Neural cell (in vitro differentiated cells): ENCODE data around the gene FAM193B. TPM values are rescaled to one million over a fixed set of nuclear protein-coding genes. Genes with fewer than 3 reads are reported as not detected.

Source experiments
- H2AFZ ChIP-seq: fragments of 200-600, 300-800 bp; sonication (generic), shearing (Covaris generic); 2 replicates; pipeline ENCODE4 v1.6.0; 2014; ENCODE audit warnings: low read depth, mild to moderate bottlenecking, antibody characterized with exemption, low read length, moderate library complexity
- H3F3A ChIP-seq: fragments of 200-600 bp; shearing (Covaris generic); 2 replicates; pipeline ENCODE4 v1.6.1; 2016; ENCODE audit warnings: mild to moderate bottlenecking, moderate library complexity, mixed read lengths, antibody characterized with exemption, low read length; ENCODE audit not compliant: insufficient read depth, poor library complexity, severe bottlenecking
- H3K27ac ChIP-seq: fragments of 200-600, 300-800 bp; sonication (generic), shearing (Covaris generic); 2 replicates; pipeline ENCODE4 v1.5.1; 2014; ENCODE audit warnings: mild to moderate bottlenecking, low read length, moderate library complexity
- H3K27me3 ChIP-seq: fragments of 300-800, 200-600 bp; sonication (generic), shearing (Covaris generic); 2 replicates; pipeline ENCODE4 v1.6.0; 2014; ENCODE audit warnings: mild to moderate bottlenecking, low read depth, low read length, moderate library complexity; ENCODE audit not compliant: insufficient read depth
- H3K36me3 ChIP-seq: fragments of 300-800, 200-600 bp; sonication (generic), shearing (Covaris generic); 2 replicates; pipeline ENCODE4 v1.5.1; 2014; ENCODE audit warnings: mild to moderate bottlenecking, antibody characterized with exemption, low read length, moderate library complexity; ENCODE audit not compliant: insufficient read depth
- H3K4me2 ChIP-seq: fragments of 300-800, 200-600 bp; sonication (generic), shearing (Covaris generic); 2 replicates; pipeline ENCODE4 v1.6.0; 2014; ENCODE audit warnings: mild to moderate bottlenecking, low read length
- H3K4me3 ChIP-seq: fragments of 300-800, 200-600 bp; sonication (generic), shearing (Covaris generic); 2 replicates; pipeline ENCODE4 v1.5.1; 2014; ENCODE audit warnings: mild to moderate bottlenecking, low read length, moderate library complexity
- H3K79me2 ChIP-seq: fragments of 200-600 bp; shearing (Covaris generic); replicated peaks from 2 replicates; pipeline ENCODE4 v1.6.0; 2014; ENCODE audit warnings: mild to moderate bottlenecking, low read length, moderate library complexity; ENCODE audit not compliant: insufficient read depth
- H3K9ac ChIP-seq: fragments of 300-800, 200-600 bp; sonication (generic), shearing (Covaris generic); 2 replicates; pipeline ENCODE4 v1.6.1; 2016; ENCODE audit warnings: mild to moderate bottlenecking, low read length, mixed read lengths
- H3K9me2 ChIP-seq: fragments of 200-600 bp; shearing (Covaris generic); 2 replicates; pipeline ENCODE4 v1.6.1; 2016; ENCODE audit warnings: mild to moderate bottlenecking, low read length, mixed read lengths; ENCODE audit not compliant: insufficient read depth
- H3K9me3 ChIP-seq: fragments of 200-600, 300-800 bp; sonication (generic), shearing (Covaris generic); 2 replicates; pipeline ENCODE4 v1.6.1; 2016; ENCODE audit warnings: mild to moderate bottlenecking, mixed run types, low read length, moderate library complexity, mixed read lengths
- H4K20me1 ChIP-seq: fragments of 200-600 bp; shearing (Covaris generic); 2 replicates; pipeline ENCODE4 v1.6.1; 2016; ENCODE audit warnings: mild to moderate bottlenecking, mixed run types; ENCODE audit not compliant: insufficient read depth
- CTCF ChIP-seq: fragments of 450-650 bp; IDR thresholded peaks from 2 replicates; pipeline ENCODE4 v1.5.1; 2014; ENCODE audit warnings: antibody characterized with exemption, mild to moderate bottlenecking, moderate library complexity; ENCODE audit not compliant: poor library complexity, severe bottlenecking
- EP300 ChIP-seq: fragments of 450-650 bp; conservative IDR thresholded peaks from 2 replicates; pipeline ENCODE4 v1.6.1; 2014; ENCODE audit warnings: antibody characterized with exemption, mild to moderate bottlenecking, moderate library complexity; ENCODE audit not compliant: poor library complexity, severe bottlenecking
- EZH2 ChIP-seq: fragments of 200-600, 300-800 bp; shearing (Covaris generic), sonication (generic); IDR thresholded peaks from 2 replicates; pipeline ENCODE4 v1.6.1; 2014; ENCODE audit warnings: antibody characterized with exemption, low read length, borderline replicate concordance, mild to moderate bottlenecking; ENCODE audit not compliant: insufficient read depth, poor library complexity, severe bottlenecking
- MXI1 ChIP-seq: fragments of 450-650 bp; conservative IDR thresholded peaks from 2 replicates; pipeline ENCODE4 v1.6.1; 2014; ENCODE audit warnings: antibody characterized with exemption, mild to moderate bottlenecking; ENCODE audit not compliant: poor library complexity, severe bottlenecking
- POLR2AphosphoS5 ChIP-seq: IDR thresholded peaks from 2 replicates; pipeline ENCODE4 v1.6.1; 2012
- RAD21 ChIP-seq: fragments of 450-650 bp; conservative IDR thresholded peaks from 2 replicates; pipeline ENCODE4 v1.6.1; 2014; ENCODE audit warnings: antibody characterized with exemption, mild to moderate bottlenecking, moderate library complexity
- REST ChIP-seq: IDR thresholded peaks from 2 replicates; pipeline ENCODE4 v1.6.1; 2012; ENCODE audit warnings: borderline replicate concordance
- SMC3 ChIP-seq: fragments of 450-650 bp; conservative IDR thresholded peaks from 2 replicates; pipeline ENCODE4 v1.6.1; 2014; ENCODE audit warnings: antibody characterized with exemption, mild to moderate bottlenecking, moderate library complexity; ENCODE audit not compliant: poor library complexity
- TAF1 ChIP-seq: IDR thresholded peaks from 2 replicates; pipeline ENCODE4 v1.6.1; 2012; ENCODE audit warnings: low read depth
- polyA plus RNA-seq: library from polyadenylated mRNA; depleted of rRNA; stranded (reverse); fragments of >200 nt; gene quantifications from 2 replicates; pipeline ENCODE4 v1.2.3, GENCODE V29; 2014

Gene FAM193B
- polyA plus RNA-seq, 1 donor from 2014 or later: 79.2 TPM

GRCh38 chr5:177474846-177475562 lies 79.4 kb downstream of the FAM193B start:
- Histone ChIP-seq H4K20me1 (peaks cover 13% of the 10 kb centered on the region), H3K9ac (no peak overlapping the region), H3K9me3 (no peaks in the 10 kb centered on the region), H3K36me3 (no peaks in the 10 kb centered on the region), H3K9me2 (no peaks in the 10 kb centered on the region), H3K4me2 (no peak overlapping the region), H3F3A (peaks cover 4% of the 10 kb centered on the region), H2AFZ (no peak overlapping the region), H3K27me3 (no peaks in the 10 kb centered on the region), H3K4me3 (no peak overlapping the region), H3K79me2 (peaks cover 29% of the 10 kb centered on the region), H3K27ac (no peak overlapping the region)
- TF ChIP-seq RAD21 (no peak), CTCF (no peak), SMC3 (no peak), EP300 (no peak), EZH2 (no peak), POLR2AphosphoS5 (no peak), TAF1 (no peak), REST (no peak), MXI1 (no peak)

GRCh38 chr5:177474002-177474476 lies 80.3 kb downstream of the FAM193B start:
- peak overlapping the region; percentile 47 for H3K27ac ChIP-seq
- H3K79me2 ChIP-seq: peaks cover 39% of the 10 kb centered on the region
- H3K9me3 ChIP-seq: no peaks in the 10 kb centered on the region
- H3K9me2 ChIP-seq: no peaks in the 10 kb centered on the region
- H3K4me3 ChIP-seq: peak overlapping the region; percentile 56
- H3K9ac ChIP-seq: peak overlapping the region; percentile 98
- H3F3A ChIP-seq: peaks cover 4% of the 10 kb centered on the region
- H4K20me1 ChIP-seq: peaks cover 21% of the 10 kb centered on the region
- H3K36me3 ChIP-seq: no peaks in the 10 kb centered on the region
- TF ChIP-seq TAF1: no peak
- no peak for TF ChIP-seq EZH2
- TF ChIP-seq RAD21: no peak
- no peaks in the 10 kb centered on the region for H3K27me3 ChIP-seq
- H2AFZ ChIP-seq: no peak overlapping the region
- no peak overlapping the region for H3K4me2 ChIP-seq
